GM12892 (cell line): ENCODE results near the gene UNC80.

ENCODE experiments used
- DNase-seq: peaks from one replicate; pipeline ENCODE4 v3.0.0; 2011; ENCODE audit not compliant: insufficient read length
- FAIRE-seq: peaks from 2 replicates; lab custom pipeline; 2011; peaks lifted over from hg19 to GRCh38; lab: Jason Lieb, UNC
- POLR2A ChIP-seq: IDR thresholded peaks from 2 replicates; pipeline ENCODE4 v1.6.1; 2011; ENCODE audit warnings: low read depth, low read length, control low read depth
- POLR2AphosphoS5 ChIP-seq: IDR thresholded peaks from 2 replicates; pipeline ENCODE4 v1.6.1; 2011; ENCODE audit warnings: low read depth, low read length, control low read depth
- TAF1 ChIP-seq: IDR thresholded peaks from 2 replicates; pipeline ENCODE4 v1.6.1; 2011; ENCODE audit warnings: low read depth, mild to moderate bottlenecking, control low read depth, low read length, borderline replicate concordance

UNC80 gene

GRCh38 chr2:209956271-209956670 lies 184.6 kb downstream of the UNC80 start:
- no peak for DNase-seq
- no peak for FAIRE-seq
- TF ChIP-seq TAF1 (no peak), POLR2AphosphoS5 (no peak), POLR2A (no peak)

- TF ChIP-seq POLR2A (no peak), TAF1 (no peak), POLR2AphosphoS5 (no peak)
- DNase-seq (no peak), FAIRE-seq (no peak)
Observed at GRCh38 chr2:209958016-209958415, 186.4 kb downstream of the UNC80 start.

- FAIRE-seq, result no peak
- no peak for DNase-seq
- no peak for TF ChIP-seq TAF1
- no peak for TF ChIP-seq POLR2AphosphoS5
- TF ChIP-seq POLR2A, result no peak
Observed at GRCh38 chr2:209960045-209960444, 188.4 kb downstream of the UNC80 start.

GRCh38 chr2:209960676-209961630 lies 189.3 kb downstream of the UNC80 start:
- DNase-seq (peak; percentile 13), FAIRE-seq (peak; percentile 87)
- TF ChIP-seq POLR2AphosphoS5 (no peak), POLR2A (no peak), TAF1 (no peak)

- FAIRE-seq (no peak), DNase-seq (no peak)
- no peak for TF ChIP-seq POLR2AphosphoS5
- no peak for TF ChIP-seq TAF1
- TF ChIP-seq POLR2A, result no peak
Observed at GRCh38 chr2:209965723-209966122, 194.1 kb downstream of the UNC80 start.

DNA sequence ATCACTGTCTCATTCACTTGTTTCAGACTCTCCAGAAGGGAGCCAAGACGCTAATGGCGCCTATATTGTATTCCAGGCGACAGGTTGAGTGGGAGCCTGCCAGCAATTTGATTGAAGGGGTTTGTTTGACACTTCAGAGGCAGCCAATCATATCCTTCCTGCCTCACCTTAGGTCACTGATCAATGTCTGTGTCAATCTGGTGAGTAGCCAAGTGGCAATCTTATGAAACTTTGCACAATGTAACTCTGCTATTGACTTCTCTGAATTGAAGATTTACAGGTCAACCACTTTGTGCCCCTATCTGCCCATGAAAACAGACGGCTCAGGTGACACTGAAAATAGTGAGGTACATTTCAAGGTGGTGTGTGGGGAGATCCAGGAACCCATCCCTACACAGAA lies 198.1 kb downstream of the UNC80 start:
- no peak for FAIRE-seq
- no peak for TF ChIP-seq POLR2AphosphoS5
- TF ChIP-seq POLR2A, result no peak
- TF ChIP-seq TAF1, result no peak
- DNase-seq, result no peak

DNA sequence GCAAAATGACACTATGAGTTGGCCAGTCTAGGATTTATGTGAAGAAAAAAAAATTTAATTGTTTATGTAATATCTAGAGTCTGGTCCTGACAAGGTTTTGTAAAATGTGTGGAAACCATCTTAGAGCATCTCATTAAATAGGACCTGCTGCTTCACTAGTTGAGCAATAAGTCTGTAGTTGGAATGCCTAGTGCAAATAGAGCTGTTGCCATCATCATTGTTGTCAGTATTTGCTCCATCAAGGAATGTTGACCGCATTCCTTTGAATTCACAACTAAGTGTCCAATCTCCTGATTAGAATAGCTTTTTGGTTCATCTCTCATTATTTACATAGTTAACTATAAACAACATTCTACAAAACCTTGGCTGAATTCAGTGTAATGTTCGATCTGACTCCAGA lies 198.6 kb downstream of the UNC80 start:
- DNase-seq (no peak), FAIRE-seq (no peak)
- no peak for TF ChIP-seq TAF1
- TF ChIP-seq POLR2AphosphoS5, result no peak
- no peak for TF ChIP-seq POLR2A

DNA sequence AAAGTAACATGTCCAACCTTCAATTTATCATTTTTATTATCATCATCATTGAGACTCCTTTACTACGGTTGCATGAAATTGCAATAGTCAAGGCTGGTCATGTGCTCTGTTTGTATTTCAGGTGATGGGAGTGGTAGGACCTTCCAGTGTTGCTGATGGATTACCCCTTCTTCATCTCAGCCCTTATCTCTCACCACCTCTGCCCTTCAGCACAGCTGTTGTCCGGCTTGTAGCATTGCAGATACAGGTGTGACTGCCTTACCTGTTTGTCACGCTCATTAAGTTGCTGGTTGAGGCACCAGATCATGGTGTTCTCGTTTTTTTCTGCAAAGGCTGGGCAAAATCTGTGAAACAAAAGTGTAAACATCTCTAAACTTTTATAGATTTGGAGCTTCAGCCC lies 199.1 kb downstream of the UNC80 start:
- FAIRE-seq, result no peak
- no peak for DNase-seq
- no peak for TF ChIP-seq POLR2A
- no peak for TF ChIP-seq TAF1
- no peak for TF ChIP-seq POLR2AphosphoS5

GRCh38 chr2:209973328-209973727 lies 201.7 kb downstream of the UNC80 start:
- TF ChIP-seq POLR2A (no peak), POLR2AphosphoS5 (no peak), TAF1 (no peak)
- no peak for DNase-seq
- no peak for FAIRE-seq

GRCh38 chr2:209974576-209974975 lies 202.9 kb downstream of the UNC80 start:
- TF ChIP-seq POLR2A, result no peak
- no peak for TF ChIP-seq POLR2AphosphoS5
- no peak for TF ChIP-seq TAF1
- FAIRE-seq, result no peak

DNA sequence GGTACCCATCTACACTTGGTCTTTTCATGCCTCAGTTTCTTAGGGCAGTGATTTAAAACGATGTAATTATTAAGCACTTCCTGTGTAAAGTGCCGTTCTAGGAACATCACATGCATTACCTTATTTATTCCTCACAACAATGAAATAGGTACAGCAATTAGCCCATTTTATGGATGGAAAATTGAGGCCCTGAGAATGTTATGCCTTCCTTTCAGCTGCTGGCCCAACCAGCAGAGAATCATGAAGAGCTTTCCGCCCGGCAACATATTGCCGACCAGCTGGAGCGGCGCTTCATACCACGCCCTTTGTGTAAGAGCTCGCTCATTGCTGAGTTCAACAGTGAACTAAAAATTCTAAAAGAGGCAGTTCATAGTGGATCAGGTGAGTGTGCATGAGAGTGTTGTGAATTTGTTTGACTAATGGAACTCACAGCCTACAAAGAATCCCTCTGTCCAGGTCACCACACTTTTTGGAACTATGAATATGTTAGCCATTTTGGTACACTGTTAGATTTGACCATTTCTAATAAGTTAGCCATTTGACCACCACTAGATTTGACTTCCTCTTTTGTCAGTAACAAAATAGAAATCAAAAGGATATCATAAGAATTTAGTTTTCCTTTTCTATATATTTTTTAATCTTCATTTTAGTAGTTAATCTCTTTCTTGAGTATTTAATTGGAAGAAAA lies 205.2 kb downstream of the UNC80 start:
- DNase-seq, result no peak
- TF ChIP-seq POLR2A, result no peak
- no peak for TF ChIP-seq TAF1
- no peak for TF ChIP-seq POLR2AphosphoS5
- FAIRE-seq, result no peak

More at GRCh38 chr2:209974576-209974975, 202.9 kb downstream of the UNC80 start:
- no peak for DNase-seq
